HTR-8/SVneo (cell line): ENCODE data around the gene HOXA11.

Experiments
- DNase-seq: peaks from one replicate; pipeline ENCODE4 v3.0.0; 2011; ENCODE audit warnings: low spot score, mixed read lengths; ENCODE audit not compliant: insufficient read length
- FAIRE-seq: peaks from 2 replicates; lab custom pipeline; 2011; peaks lifted over from hg19 to GRCh38; lab: Jason Lieb, UNC

Gene HOXA11

GRCh38 chr7:27194686-27195379 is 9.8 kb upstream of the HOXA11 start:
- FAIRE-seq = no peak

GRCh38 chr7:27194002-27194352 is 8.9 kb upstream of the HOXA11 start:
- FAIRE-seq (no peak), DNase-seq (no peak)

More at GRCh38 chr7:27194686-27195379, 9.8 kb upstream of the HOXA11 start:
- no peak for DNase-seq

- FAIRE-seq = no peak
- DNase-seq = no peak
Observed at GRCh38 chr7:27193335-27194001, 8.4 kb upstream of the HOXA11 start.

GRCh38 chr7:27192546-27193334 is 7.7 kb upstream of the HOXA11 start:
- DNase-seq (no peak), FAIRE-seq (peak; percentile 71)

GRCh38 chr7:27191833-27192545 is 7.0 kb upstream of the HOXA11 start:
- FAIRE-seq = no peak

GRCh38 chr7:27191161-27191731 is 6.2 kb upstream of the HOXA11 start:
- DNase-seq = no peak

More at GRCh38 chr7:27191833-27192545, 7.0 kb upstream of the HOXA11 start:
- DNase-seq = no peak

GRCh38 chr7:27189997-27190748 is 5.1 kb upstream of the HOXA11 start:
- DNase-seq = no peak
- no peak for FAIRE-seq

More at GRCh38 chr7:27191161-27191731, 6.2 kb upstream of the HOXA11 start:
- FAIRE-seq = no peak

GRCh38 chr7:27189295-27189996 is 4.4 kb upstream of the HOXA11 start:
- DNase-seq (no peak), FAIRE-seq (peak; percentile 80)

GRCh38 chr7:27188386-27189294 is 3.6 kb upstream of the HOXA11 start:
- FAIRE-seq = no peak
- no peak for DNase-seq

- FAIRE-seq = no peak
- DNase-seq = no peak
Observed at GRCh38 chr7:27187475-27188385, 2.7 kb upstream of the HOXA11 start.

- DNase-seq (no peak), FAIRE-seq (no peak)
Observed at GRCh38 chr7:27186668-27187474, 1.8 kb upstream of the HOXA11 start.

- no peak for FAIRE-seq
- DNase-seq = no peak
Observed at GRCh38 chr7:27185854-27186667, 1.0 kb upstream of the HOXA11 start.

- no peak for FAIRE-seq
- DNase-seq = no peak
Observed at GRCh38 chr7:27184337-27185012, 557 bp downstream of the HOXA11 start.

- no peak for DNase-seq
- no peak for FAIRE-seq
Observed at GRCh38 chr7:27183682-27184336, 1.2 kb downstream of the HOXA11 start.
